Suprapubic skin (tissue), 4 donors: ENCODE measurements around the gene VMAC. TPM values are rescaled to one million over a fixed set of nuclear protein-coding genes. Genes with fewer than 3 reads are reported as not detected.

Experiments
- DNase-seq, 2 donors: peaks; one replicate each; pipeline ENCODE4 v3.0.0-alpha.2; 2019; ENCODE audit warnings: low spot score in 2 of 2
- H3K27ac ChIP-seq: fragments of 200-600 bp; sonication (generic); one replicate; pipeline ENCODE4 v1.5.1; 2019
- H3K27me3 ChIP-seq: fragments of 200-600 bp; sonication (generic); one replicate; pipeline ENCODE4 v1.5.1; 2019
- H3K36me3 ChIP-seq: fragments of 200-600 bp; sonication (generic); one replicate; pipeline ENCODE4 v1.5.1; 2019
- H3K4me1 ChIP-seq: fragments of 200-600 bp; sonication (generic); one replicate; pipeline ENCODE4 v1.5.1; 2019
- H3K4me3 ChIP-seq: fragments of 200-600 bp; sonication (generic); one replicate; pipeline ENCODE4 v1.5.1; 2019; ENCODE audit warnings: mild to moderate bottlenecking
- H3K9me3 ChIP-seq: fragments of 200-600 bp; sonication (generic); one replicate; pipeline ENCODE4 v1.5.1; 2019
- CTCF ChIP-seq, 2 donors: fragments of 200-600 bp in 1 of 2; fragments of 450-650 bp in 1 of 2; sonication (generic) in 1 of 2; IDR thresholded peaks; one replicate each; pipeline ENCODE4 v1.5.1; 2016 to 2019; ENCODE audit warnings: antibody characterized with exemption in 2 of 2, mild to moderate bottlenecking in 1 of 2, moderate library complexity in 1 of 2
- EP300 ChIP-seq: sonication (generic); formaldehyde crosslinking; IDR thresholded peaks from one replicate; pipeline ENCODE4 v1.6.1; 2017; ENCODE audit warnings: antibody characterized with exemption
- POLR2A ChIP-seq, 2 donors: fragments of 450-650 bp; IDR thresholded peaks; one replicate each; pipeline ENCODE4 v1.6.1; 2017; ENCODE audit warnings: antibody characterized with exemption in 2 of 2, mild to moderate bottlenecking in 2 of 2, moderate library complexity in 2 of 2
- POLR2AphosphoS5 ChIP-seq, 3 donors: sonication (generic); formaldehyde crosslinking; IDR thresholded peaks; one replicate each; pipeline ENCODE4 v1.6.1; 2017; ENCODE audit warnings: antibody characterized with exemption in 3 of 3
- WGBS: methylation state at CpG from one replicate; pipeline ENCODE4 v1.1.5; 2018; 5-methylcytosine and 5-hydroxymethylcytosine counted together
- total RNA-seq, 4 donors: library from RNA; depleted of rRNA; stranded (reverse); fragments of >200 nt; gene quantifications; one replicate each; pipeline ENCODE4 v1.1.0, GENCODE V29; 2016

The VMAC gene
- total RNA-seq, 4 donors from 2014 or later: 7.4 to 15.4 (median 12.0) TPM

- H3K4me1 ChIP-seq: peaks cover 30% of the 10 kb centered on the region
- DNase-seq: no peak
- TF ChIP-seq POLR2AphosphoS5 (IDR thresholded peaks at IDR 0.05): no peak
- TF ChIP-seq CTCF (IDR thresholded peaks at IDR 0.05): no peak
- no peak for TF ChIP-seq POLR2A (IDR thresholded peaks at IDR 0.05)
- TF ChIP-seq EP300: no peak
- H3K4me3 ChIP-seq: peak within 1 kb of the TSS; percentile 5
- no peaks in the 10 kb centered on the region for H3K9me3 ChIP-seq
- no peaks in the 10 kb centered on the region for H3K27me3 ChIP-seq
- peak within 1 kb of the TSS; percentile 68 for H3K27ac ChIP-seq
- peaks cover 49% of the 10 kb centered on the region for H3K36me3 ChIP-seq
- WGBS: 86% methylated on average over 6 of the region's 10 CpGs
Observed at GRCh38 chr19:5913739-5914357, 9.2 kb downstream of the VMAC start, which contains the start of gene CAPS. CAPS (plus strand) TSS chr19:5914254; CDS start chr19:5914407, 153 bp downstream.

GRCh38 chr19:5914358-5914774, 9.7 kb downstream of the VMAC start:
- Histone ChIP-seq H3K27ac (peak overlapping the region; percentile 68), H3K36me3 (peaks cover 49% of the 10 kb centered on the region), H3K4me3 (peak overlapping the region; percentile 5), H3K4me1 (peaks cover 30% of the 10 kb centered on the region), H3K9me3 (no peaks in the 10 kb centered on the region), H3K27me3 (no peaks in the 10 kb centered on the region)
- TF ChIP-seq CTCF (IDR thresholded peaks at IDR 0.05) (no peak), POLR2A (IDR thresholded peaks at IDR 0.05) (no peak)
- no peak for DNase-seq
- 43% methylated on average over 5 of the region's 22 CpGs for WGBS

DNA sequence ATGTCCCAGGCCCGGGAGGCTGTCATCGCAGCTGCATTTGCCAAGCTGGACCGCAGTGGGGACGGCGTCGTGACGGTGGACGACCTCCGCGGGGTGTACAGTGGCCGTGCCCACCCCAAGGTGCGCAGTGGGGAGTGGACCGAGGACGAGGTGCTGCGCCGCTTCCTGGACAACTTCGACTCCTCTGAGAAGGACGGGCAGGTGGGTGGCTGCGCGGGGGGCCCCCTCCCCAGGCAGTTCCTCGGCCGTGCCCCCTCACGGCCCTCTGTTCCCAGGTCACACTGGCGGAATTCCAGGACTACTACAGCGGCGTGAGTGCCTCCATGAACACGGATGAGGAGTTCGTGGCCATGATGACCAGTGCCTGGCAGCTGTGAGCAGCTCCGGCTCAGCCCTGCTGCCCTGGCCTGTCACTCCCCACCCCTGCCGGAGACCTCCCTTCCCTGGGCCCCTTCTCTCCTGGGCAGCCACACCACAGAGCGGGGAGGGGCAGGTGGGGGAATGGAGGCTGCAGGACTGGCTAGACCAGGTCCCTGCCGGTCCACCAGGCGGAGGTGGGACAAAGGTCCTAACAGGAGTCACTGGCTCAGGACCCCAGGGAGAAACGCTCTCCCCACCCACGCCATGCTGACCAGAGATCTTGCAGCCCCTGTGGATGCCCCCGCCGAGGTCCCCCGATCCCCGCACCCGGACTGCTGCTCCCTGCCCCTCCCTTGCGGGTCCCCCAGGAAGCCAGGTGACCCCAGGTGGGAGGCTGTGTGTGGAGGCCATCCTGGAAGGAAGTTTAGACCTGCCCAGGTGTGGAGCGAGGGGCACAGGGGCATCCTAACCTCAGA, 10.5 kb downstream of the VMAC start:
- peak overlapping the region; percentile 31 for H3K27ac ChIP-seq
- WGBS: 88% methylated on average over 24 of the region's 42 CpGs
- H3K27me3 ChIP-seq: no peaks in the 10 kb centered on the region
- peak overlapping the region; percentile 5 for H3K4me3 ChIP-seq
- peaks cover 48% of the 10 kb centered on the region for H3K36me3 ChIP-seq
- TF ChIP-seq POLR2AphosphoS5 (IDR thresholded peaks at IDR 0.05): no peak
- TF ChIP-seq CTCF (IDR thresholded peaks at IDR 0.05): no peak
- no peak for TF ChIP-seq POLR2A (IDR thresholded peaks at IDR 0.05)
- TF ChIP-seq EP300: no peak
- H3K4me1 ChIP-seq: peaks cover 23% of the 10 kb centered on the region
- H3K9me3 ChIP-seq: no peaks in the 10 kb centered on the region
- DNase-seq: no peak

GRCh38 chr19:5915782-5916165, 11.1 kb downstream of the VMAC start:
- 69% methylated on average over 11 of the region's 11 CpGs for WGBS
- no peak overlapping the region for H3K4me3 ChIP-seq
- no peak for DNase-seq
- H3K27me3 ChIP-seq: no peaks in the 10 kb centered on the region
- H3K4me1 ChIP-seq: peaks cover 21% of the 10 kb centered on the region
- TF ChIP-seq CTCF (IDR thresholded peaks at IDR 0.05) (no peak), POLR2A (IDR thresholded peaks at IDR 0.05) (no peak), POLR2AphosphoS5 (IDR thresholded peaks at IDR 0.05) (no peak), EP300 (no peak)
- peaks cover 53% of the 10 kb centered on the region for H3K36me3 ChIP-seq
- H3K9me3 ChIP-seq: no peaks in the 10 kb centered on the region
- H3K27ac ChIP-seq: peak overlapping the region; percentile 31

- Histone ChIP-seq H3K27me3 (no peaks in the 10 kb centered on the region), H3K36me3 (peaks cover 56% of the 10 kb centered on the region)
Observed at GRCh38 chr19:5916181-5916708, 11.6 kb downstream of the VMAC start.

More at GRCh38 chr19:5916181-5916708, 11.6 kb downstream of the VMAC start:
- no peak overlapping the region for H3K4me3 ChIP-seq
- no peak for DNase-seq
- H3K4me1 ChIP-seq: peaks cover 21% of the 10 kb centered on the region
- H3K27ac ChIP-seq: peak overlapping the region; percentile 31
- 77% methylated on average over 5 of the region's 14 CpGs for WGBS
- no peak for TF ChIP-seq CTCF (IDR thresholded peaks at IDR 0.05)
- no peak for TF ChIP-seq EP300
- no peak for TF ChIP-seq POLR2A (IDR thresholded peaks at IDR 0.05)
- TF ChIP-seq POLR2AphosphoS5 (IDR thresholded peaks at IDR 0.05): no peak
- no peaks in the 10 kb centered on the region for H3K9me3 ChIP-seq
